HPDE6-E6E7 (cell line): ENCODE data around the gene TMEM52.
"Not testable (repeated sequence)": the region's sequence is repeated elsewhere in the genome, so short reads cannot be mapped to it uniquely, and the experiment has no call there.

Source experiments
- DNase-seq: peaks from one replicate; pipeline ENCODE4 v3.0.0; 2011; ENCODE audit warnings: missing footprints; ENCODE audit errors: extremely low spot score

The TMEM52 gene

DNA sequence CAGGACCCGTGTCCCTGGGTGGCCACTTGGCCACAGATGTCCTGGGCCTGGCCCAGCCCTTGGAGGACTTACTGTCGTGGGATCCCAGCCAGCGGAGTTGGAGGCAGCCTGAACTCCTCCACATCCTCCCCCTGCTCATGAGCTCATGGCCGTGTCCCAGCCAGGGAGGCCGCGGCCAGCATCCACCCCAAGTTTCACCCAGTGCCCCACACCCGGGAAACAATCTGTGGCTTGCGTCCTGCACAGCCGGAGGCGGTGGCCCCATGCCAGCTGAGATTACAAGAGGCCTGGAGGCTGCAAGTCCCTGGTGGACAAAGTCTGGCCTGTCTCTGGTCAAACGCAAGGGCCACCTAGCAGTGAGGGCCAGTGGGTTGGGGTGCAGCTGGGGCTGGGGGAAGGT lies 27.5 kb upstream of the TMEM52 start:
- no peak for DNase-seq

DNA sequence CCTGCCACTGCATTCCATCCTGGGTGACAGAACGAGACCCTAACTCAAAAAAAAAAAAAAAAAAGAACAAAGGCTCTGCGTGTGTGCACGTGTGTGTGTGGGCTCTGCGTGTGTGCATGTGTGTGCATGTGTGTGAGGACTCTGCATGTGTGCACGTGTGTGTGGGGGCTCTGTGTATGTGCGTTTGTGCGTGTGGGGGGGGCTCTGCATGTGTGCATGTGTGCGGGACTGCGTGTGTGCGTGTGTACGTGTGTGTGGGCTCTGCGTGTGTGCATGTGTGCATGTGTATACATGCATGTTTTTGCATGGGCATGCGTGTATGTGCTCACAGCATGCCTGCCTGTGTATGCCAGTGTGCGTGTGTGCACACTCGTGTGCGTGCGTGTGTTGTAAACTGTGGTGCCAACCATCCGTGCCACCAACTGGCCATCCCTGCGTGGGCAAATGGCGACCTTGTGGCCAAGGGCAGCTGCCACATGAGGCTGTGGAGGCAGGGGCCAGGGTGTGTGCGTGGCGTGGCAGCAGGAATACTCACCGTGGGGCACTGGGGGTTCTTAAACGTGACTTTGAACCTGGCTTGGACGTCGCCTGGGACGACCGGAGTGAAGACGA lies 26.8 kb upstream of the TMEM52 start:
- DNase-seq, result no peak

DNA sequence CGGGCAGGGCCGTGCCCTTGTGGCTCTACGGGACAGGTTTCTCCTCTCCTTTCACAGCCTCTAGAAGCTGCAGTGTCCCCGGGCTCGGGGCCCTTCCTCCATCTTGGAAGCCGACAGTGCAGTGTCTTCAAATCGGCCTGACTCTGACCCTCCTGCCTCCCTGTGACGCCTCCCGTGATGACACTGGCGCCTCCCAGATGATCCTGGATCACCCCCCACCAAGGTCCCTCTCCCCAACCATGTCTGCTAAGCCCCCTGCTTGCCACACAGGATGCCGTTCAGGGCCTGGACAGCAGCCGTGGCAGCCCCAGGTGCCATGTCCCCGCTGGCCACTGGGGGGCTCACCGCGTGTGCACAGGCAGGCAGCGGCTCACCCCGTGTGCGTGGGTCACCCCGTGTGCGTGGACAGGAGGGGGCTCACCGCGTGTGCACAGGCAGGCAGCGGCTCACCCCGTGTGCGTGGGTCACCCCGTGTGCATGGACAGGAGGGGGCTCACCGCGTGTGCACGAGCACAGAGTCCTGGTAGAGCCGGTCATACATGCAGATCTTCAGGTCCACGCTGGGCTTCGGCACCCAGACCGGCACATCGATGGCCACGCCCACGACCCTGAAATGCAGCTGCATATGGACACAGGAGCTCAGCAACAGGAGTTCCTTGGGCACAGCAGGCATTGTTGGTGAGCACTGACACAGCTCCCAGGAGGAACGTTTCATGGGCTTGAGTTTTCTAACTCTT lies 24.9 kb upstream of the TMEM52 start:
- no peak for DNase-seq

DNA sequence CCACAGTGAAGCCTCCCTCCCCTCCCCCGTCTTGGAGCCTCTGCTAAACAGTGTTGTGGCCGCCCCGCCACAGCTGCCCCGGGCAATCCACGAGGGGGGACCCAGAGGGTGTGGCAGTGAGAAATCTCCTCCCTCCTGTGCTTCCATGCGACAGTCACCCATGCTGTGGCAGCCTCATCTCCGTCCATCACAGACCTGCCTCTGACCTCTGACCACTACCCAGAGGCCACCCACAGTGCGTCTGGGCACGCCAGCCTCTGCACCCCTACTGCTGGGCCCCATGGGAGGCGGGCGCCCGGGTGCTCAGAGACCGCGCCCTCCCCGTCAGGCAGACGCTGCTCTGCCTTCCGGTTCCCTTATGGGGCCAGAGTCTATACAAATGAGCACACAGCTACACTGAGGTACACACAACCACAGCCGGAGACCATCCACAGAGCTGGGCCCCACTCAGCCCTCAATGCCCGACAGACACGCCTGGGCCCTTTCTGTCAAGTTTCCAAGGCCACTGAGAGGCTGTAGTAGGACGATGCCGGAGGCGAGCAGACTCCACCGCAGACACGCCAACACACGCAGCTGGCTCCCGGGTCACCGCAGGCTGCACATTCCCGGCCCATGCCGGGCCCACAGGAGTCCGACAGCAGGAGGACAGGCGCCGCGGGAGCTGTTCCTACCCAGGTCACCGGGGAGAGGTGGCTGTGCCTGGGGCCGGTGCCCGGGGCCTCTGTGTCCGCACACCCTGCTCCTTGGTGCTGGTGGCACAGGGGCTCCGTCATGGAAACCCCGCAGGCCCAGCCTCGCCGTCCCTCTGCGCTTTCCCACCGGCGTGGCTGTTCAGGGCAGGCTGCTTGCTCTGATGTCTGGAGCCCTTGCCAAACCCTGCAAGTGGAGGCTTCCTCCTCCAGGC lies 23.9 kb upstream of the TMEM52 start:
- DNase-seq, result no peak

DNA sequence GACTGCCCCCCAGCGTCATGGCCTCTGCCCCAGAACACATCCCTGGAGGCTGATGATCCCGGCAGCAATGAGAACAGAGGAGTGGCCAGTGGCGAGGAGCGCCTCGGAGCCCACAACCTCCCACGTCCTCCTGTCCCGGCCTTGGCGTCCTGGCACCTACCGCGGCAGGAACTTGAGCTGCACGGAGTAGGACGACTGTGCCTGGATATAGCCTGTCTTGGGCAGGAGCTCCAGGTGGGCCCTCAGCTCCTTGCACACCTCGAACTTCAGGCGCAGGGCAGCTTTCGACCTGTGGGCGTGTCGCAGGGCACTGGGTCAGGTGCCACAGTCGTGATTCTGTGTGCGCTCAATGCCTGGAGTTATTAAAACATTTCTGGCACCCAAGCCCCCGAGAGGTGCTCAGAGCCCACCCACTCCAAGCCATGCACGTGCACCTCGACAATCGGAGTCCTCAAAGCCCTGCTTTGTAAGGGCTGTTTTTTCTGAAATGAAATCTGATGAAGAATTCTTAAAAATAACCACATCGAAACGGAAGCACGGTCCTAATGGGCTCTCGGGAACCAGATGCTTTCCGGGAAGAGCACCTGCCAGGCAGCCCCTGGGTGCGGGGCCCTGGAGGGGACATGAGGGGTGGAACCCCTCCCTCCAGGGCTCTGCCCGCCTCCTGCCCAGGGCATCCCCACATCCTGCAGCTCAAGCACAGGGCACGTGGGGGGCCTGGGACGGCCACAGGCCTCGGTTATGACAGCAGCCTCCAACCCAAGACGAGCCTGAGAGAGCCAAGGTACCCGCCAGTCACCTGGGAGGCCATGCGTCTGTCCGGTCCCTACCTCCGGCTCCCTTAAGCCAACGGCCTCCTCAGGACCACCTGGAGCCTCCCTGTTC lies 23.0 kb upstream of the TMEM52 start:
- DNase-seq, result no peak

DNA sequence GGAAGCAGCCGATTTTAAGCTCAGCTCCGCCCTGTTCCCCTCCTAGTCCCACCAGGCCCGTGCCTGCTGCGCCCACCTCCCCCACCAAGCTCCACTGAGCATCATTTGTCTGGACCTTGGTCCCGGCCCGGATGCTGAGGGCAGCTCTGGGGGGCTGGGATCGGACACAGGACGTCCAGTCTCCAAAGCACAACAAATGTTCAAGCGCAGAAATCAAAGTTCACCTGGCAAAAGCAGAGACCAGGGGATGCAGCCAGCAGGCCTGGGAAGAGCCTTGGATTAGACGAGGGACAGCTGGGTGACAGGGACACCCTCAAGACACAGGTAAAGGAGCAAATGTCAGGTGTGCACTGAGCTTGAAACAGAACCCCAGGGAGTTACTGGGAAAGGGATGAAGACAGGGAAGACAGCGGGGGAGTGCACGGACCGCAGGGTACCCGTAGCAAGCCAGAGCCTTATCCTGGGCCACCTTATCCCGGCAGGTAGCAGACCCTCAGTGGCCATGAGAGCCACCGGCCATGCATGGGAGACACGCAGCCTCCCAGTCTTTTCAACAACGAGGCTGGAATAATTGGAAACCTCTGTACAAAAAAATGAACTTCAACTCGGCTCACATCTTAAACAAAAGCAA lies 22.2 kb upstream of the TMEM52 start:
- DNase-seq, result no peak

DNA sequence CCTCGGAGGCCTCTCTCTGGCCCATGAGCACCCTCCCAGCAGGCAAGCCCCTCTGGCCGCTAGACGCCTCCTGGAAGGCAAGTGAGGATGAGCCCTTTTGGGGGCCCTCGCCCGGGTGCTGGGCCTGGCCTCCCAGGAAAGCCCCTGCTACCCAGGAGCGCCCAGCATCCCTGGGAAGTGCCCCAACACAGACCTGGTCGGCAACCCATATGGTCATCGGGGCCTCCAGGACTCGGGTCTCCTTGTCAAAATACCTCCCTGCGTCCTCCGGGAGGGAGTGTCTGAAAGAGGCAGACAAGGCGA lies 21.0 kb upstream of the TMEM52 start:
- no peak for DNase-seq

DNA sequence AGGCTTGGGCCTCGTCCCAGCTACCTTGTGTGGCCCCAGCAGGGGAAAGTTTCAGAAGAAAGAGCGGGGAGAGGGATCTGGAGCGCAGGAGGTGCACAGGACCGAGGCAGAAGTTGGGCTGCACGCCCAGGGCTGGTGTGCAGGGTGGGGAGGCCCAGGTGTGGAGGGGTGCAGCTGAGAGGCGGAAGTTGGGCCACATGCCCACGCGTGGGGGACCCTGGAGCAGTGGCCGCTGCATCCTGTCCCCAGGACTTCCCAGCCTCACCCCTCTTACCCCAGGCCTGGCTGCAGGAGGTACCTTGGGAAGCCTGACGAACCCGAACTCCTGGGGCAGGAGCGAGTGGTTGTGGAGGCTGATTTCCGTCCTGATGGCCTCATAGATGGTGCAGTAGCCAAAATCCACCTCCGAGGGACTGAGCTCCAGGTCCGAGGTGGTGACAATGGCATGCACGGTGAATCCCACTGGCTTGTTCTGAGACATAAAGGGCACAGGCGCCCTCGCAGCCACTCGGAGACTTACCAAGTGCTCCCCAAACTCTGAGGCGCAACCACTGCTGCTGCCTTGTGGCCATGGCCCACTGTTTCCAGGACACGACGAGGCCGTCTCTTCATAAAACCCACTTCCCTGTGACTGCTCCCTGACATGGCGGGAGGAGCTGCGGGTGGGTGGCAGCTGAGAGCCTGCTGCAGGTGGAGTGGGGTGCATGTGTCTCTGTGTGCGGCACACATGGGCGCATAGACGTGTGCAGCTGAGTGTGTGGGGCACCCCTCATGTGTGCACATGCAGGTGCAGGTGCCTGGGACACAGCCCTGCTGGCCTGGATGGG lies 20.4 kb upstream of the TMEM52 start:
- no peak for DNase-seq

DNA sequence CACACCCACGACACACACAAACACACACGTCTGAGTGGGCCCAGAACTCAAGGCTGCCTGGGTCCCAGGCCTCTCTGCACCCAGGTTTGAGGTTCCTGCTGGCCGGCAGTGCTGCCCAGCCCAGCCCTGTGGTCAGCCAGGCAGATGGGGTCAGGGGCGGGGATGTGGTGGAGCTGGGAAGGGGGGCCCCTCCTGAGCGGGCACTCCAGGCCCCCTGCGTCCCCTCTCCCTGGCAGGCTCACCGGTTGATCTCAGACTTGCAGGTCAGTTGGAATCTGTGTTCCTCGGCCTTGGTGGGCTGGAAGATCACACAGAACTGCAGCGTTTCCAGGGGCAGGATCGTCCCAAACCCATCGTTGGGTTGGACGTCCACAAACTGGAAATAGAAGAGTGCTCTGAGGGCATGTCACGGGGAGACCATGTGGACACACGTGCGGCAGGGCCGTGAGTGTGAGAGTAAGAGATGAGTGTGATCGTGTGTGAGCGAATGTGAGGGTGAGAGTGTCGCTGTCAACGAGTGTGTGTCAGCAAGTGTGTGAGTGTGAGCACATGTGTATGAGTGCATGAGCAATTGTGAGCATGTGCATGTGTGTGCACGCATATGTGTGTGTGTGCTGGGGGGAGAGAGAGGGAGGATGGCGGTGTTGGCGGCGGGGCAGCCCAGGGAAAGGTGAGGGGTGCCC lies 19.7 kb upstream of the TMEM52 start:
- no peak for DNase-seq

DNA sequence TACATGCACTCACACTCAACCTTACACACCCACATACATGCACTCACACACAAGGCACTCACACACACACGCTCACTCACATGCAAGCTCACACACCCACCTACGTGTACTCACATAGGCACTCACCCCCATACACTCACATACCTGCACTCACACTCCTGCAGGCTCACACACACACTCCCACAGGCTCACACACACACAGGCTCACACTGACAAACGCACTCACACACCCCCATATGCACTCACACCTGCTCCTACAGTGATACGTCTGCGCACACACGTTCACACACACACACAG lies 19.1 kb upstream of the TMEM52 start:
- DNase-seq, result no peak

DNA sequence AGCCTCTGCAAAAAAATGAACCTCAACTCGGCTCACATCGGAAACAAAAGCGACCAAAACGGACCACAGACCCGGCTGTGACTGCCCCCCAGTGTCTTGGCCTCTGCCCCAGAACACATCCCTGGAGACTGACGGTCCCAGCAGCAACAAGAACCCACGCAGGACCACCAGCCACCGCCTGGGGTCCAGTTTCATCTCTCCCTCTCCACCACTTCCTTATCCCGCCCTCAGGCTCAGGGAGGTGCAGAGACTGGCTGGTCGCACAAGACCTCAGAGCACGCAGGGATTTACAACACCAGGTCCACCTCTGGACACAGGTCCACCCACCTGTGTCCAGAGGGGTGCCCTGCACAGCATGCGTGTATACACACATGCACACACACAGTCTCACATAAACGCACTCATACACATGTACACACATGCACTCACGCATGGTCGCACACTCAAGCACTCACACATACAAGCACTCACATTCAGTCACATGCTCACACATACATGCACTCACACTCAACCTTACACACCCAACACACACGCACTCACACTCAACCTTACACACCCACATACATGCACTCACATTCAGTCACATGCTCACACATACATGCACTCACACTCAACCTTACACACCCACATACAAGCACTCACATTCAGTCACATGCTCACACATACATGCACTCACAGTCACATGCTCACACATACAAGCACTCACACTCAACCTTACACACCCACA lies 18.6 kb upstream of the TMEM52 start:
- no peak for DNase-seq

DNA sequence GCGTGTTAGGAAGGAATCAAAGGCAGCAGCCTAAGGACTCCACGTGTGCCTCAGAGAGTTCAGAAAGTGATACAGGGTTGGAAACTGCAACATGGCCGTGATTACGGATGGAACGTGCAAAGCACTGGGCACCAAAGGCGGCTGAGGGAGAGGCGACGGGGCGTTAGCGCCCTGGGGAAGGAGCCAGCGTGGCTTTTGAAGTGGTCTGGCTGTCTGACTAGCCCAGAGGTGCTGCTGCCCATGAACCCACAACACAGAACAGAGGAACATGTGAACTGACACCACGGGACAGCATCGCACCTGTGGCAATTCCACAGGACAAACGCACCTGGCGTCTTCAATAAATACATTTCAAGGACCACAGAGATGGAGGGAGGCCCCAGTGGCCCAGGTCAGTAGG lies 18.0 kb upstream of the TMEM52 start:
- DNase-seq, result no peak

DNA sequence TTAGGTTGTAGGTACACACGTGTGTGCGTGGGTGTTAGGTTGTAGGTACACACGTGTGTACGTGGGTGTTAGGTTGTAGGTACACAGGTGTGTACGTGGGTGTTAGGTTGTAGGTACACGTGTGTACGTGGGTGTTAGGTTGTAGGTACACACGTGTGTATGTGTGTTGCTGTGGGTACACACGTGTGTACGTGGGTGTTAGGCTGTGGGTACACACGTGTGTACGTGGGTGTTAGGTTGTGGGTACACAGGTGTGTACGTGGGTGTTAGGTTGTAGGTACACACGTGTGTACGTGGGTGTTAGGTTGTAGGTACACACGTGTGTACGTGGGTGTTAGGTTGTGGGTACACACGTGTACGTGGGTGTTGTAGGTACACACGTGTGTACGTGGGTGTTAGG lies 15.8 kb upstream of the TMEM52 start:
- not testable (repeated sequence) for DNase-seq

DNA sequence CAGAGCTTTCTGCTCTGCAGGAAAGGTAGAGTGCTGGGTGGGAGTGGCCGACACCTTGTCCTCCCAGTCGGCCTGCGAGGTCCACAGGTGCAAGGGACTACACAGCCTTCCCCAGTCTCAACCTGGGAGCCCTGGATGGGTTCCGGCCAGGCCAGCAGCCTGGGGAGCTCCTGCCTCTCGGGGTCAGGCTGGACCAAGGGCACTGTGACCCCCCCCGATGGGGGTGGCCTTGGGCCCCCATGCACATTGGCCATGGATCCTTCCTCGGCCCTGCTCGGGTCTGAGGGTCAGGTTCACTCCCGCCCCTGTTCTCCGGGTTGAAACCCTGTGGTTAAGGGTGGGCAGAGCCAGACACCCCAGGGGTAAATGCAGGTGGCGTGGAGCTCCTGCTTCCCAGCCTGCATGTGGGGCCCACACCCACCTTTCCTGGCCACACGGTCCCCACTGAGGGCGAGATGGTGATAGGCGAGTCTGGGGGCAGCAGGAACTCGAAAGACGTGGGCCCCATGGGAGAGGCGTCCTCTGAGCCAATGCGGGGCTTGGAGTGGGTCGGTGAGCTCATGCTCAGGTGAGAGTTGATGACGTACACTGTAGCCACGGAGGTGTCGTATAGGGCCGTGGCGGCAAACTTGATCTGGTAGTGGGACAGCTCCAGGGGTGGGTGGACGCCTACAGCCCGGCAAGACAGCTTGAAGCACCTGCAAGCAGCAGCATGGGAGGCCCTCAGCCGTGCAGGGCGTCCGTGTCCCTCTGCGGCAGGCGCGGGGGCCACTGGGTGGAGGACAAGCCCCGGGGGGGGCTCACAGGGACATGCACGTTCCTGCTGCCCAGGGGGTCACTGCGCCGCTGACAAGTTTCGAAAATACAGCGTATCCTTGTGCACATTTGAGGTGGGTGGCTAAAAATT lies 10.8 kb upstream of the TMEM52 start:
- no peak for DNase-seq

DNA sequence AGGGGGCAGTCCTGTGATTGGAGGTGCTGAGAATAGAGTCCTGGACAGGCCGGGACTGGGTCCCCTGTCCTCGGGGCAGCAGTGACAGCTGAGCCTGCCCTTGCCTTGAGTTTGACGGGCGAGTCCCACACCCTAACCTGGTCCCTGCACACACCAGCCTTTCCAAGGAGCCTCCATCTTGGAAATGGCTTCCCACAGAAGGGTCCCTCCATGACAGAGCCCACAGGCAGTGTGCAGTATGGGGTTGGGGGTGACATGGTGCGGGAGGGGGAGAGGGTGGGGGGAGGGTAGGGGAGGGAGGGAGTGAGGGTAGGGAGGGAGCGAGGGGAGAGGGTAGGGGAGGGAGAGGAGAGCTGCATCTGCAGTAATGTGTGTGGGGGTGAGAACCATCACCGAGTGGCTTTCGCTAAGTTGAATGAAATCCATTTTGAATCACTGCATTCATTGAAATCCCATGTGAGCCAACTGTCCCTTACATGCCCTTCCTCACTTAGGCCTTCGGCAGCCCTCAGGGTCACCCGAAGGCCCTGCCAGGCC lies 10.1 kb upstream of the TMEM52 start:
- no peak for DNase-seq

DNA sequence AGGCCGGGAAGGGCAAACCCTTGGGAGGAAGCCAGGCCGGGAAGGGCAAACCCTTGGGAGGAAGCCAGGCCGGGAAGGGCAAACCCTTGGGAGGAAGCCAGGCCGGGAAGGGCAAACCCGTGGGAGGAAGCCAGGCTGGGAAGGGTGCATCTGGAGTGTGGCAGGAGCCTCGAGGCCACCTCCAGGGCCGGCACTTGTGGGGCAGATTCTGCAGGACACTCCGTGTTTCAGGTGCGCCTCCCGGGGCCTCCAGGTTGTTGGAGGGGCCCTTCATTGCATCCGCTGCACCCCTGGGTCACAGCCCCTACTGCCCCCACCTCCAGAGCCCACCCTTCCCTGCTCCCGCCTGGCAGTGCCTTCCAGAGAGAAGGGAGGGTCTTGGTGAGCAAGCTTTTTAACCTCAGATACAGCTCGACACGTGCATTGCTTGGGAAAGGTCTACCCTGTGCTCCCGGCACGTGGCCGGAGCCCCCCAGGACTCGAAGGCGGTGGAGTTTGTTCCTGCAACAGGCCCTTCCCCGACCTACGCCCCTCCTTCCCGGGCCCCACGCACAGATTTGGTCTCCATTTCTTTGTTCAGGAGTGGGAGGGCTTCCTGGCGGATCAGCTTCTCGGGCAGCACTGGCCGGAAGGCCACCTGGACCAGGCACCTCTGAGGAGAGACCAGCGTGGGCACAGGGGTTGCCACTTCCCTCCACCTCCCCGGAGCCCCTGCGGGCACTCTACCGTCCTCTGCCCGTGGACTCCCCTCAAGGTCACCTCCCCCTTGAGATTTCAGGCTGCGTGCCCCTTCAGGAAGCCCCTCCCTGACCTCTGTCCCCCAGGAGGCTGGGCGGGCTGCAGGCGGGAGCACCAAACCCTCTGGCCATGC lies 9.4 kb upstream of the TMEM52 start:
- no peak for DNase-seq

DNA sequence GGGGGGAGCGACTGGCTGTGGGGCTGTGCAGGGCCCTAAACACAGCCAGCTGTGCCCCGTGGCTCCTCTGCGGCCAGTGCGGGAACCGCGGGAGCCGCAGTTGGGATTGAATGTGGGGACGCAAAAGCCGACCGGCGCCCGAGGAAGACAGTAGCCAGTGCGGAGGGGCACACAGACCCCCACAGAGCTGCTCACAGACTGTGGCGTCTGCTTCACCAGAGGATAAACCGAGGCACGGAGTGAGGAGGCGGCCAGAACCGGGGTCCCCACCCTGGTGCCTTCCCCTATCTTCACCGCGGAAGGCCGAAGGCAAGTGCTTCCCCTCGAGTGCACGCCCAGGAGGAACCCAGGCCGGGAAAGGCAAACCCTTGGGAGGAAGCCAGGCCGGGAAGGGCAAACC lies 8.7 kb upstream of the TMEM52 start:
- no peak for DNase-seq
